HCT116 (cell line): Measurements from ENCODE around the gene PLEKHM3. TPM values are rescaled to one million over a fixed set of nuclear protein-coding genes. Genes with fewer than 3 reads are reported as not detected.

ENCODE experiments used
- CEBPB ChIP-seq: IDR thresholded peaks from 2 replicates; pipeline ENCODE4 v1.6.1; 2012; ENCODE audit warnings: low read depth
- CTCF ChIP-seq, 3 experiments: fragments of 200-600 bp in 1 of 3; sonication (generic) in 1 of 3; IDR thresholded peaks in 2 of 3; conservative IDR thresholded peaks in 1 of 3; 2 replicates each; pipeline ENCODE4 v1.5.1; 2012 to 2017; ENCODE audit warnings: low read depth in 2 of 3, low read length in 2 of 3, antibody characterized with exemption in 1 of 3, borderline replicate concordance in 1 of 3, control low read depth in 1 of 3, mild to moderate bottlenecking in 1 of 3, mixed read lengths in 1 of 3, mixed run types in 1 of 3, moderate library complexity in 1 of 3; ENCODE audit not compliant: insufficient read depth in 1 of 3
- EGR1 ChIP-seq: IDR thresholded peaks from 2 replicates; pipeline ENCODE4 v1.6.1; 2012; ENCODE audit warnings: low read depth
- EZH2 ChIP-seq: fragments of 200-600 bp; sonication (generic); IDR thresholded peaks from 2 replicates; pipeline ENCODE4 v1.6.1; 2017; ENCODE audit warnings: antibody characterized with exemption, mixed run types
- JUND ChIP-seq: IDR thresholded peaks from 2 replicates; pipeline ENCODE4 v1.6.1; 2012
- POLR2A ChIP-seq: IDR thresholded peaks from 2 replicates; pipeline ENCODE4 v1.7.0; 2011; ENCODE audit warnings: borderline replicate concordance; ENCODE audit not compliant: insufficient read depth, insufficient read length; ENCODE audit errors: extremely low read depth
- RAD21 ChIP-seq: IDR thresholded peaks from 2 replicates; pipeline ENCODE4 v1.6.1; 2012; ENCODE audit warnings: low read depth, mild to moderate bottlenecking
- TCF7L2 ChIP-seq: IDR thresholded peaks from 2 replicates; pipeline ENCODE4 v1.7.0; 2011; ENCODE audit warnings: borderline replicate concordance, inconsistent platforms; ENCODE audit not compliant: insufficient read depth, insufficient read length; ENCODE audit errors: extremely low read depth
- total RNA-seq: library from RNA; stranded (reverse); gene quantifications from one replicate; pipeline ENCODE4 v1.2.1, GENCODE V29; 2021; ENCODE audit not compliant: unreplicated experiment

Gene PLEKHM3
- total RNA-seq, 1 experiment from 2014 or later: 6.3 TPM

- TF ChIP-seq RAD21: no peak
- no peak for TF ChIP-seq TCF7L2
- no peak for TF ChIP-seq CTCF (IDR thresholded peaks at IDR 0.05 in 2 of 3, conservative IDR thresholded peaks at IDR 0.05 in 1 of 3; ENCODE audit: borderline replicate concordance in 1 of 3, insufficient read depth in 1 of 3, low read depth in 2 of 3, low read length in 2 of 3)
- no peak for TF ChIP-seq POLR2A
- no peak for TF ChIP-seq EGR1
- TF ChIP-seq EZH2: no peak
- TF ChIP-seq CEBPB: no peak
- TF ChIP-seq JUND: no peak
Observed at GRCh38 chr2:207771421-207771820, 253.9 kb downstream of the PLEKHM3 start (continued).

Other genes starting within 250 kb of the PLEKHM3 start
- not detected for gene CRYGD, start 99.0 kb upstream of the PLEKHM3 start, total RNA-seq
- not detected for gene CRYGC, start 104.3 kb upstream of the PLEKHM3 start, total RNA-seq
- gene CRYGB, start 120.6 kb upstream of the PLEKHM3 start, total RNA-seq: not detected
- not detected for gene CRYGA, start 138.1 kb upstream of the PLEKHM3 start, total RNA-seq
- not detected for gene C2orf80, start 164.5 kb upstream of the PLEKHM3 start, total RNA-seq
- 91.2 TPM for gene IDH1, start 229.5 kb upstream of the PLEKHM3 start, total RNA-seq
- 21.8 TPM for gene PIKFYVE, start 240.7 kb upstream of the PLEKHM3 start, total RNA-seq